Right lobe of liver (tissue), 4 donors: ENCODE results near the gene FOXI3.

Experiments
- CTCF ChIP-seq, 4 donors: fragments of 200-600 bp in 3 of 4; fragments of 450-650 bp in 1 of 4; IDR thresholded peaks; one replicate each; pipeline versions ENCODE4 v1.5.1 to v1.8.0; 2016 to 2022; ENCODE audit warnings: antibody characterized with exemption in 4 of 4, mild to moderate bottlenecking in 2 of 4
- POLR2A ChIP-seq: fragments of 450-650 bp; IDR thresholded peaks from one replicate; pipeline ENCODE4 v1.6.1; 2017; ENCODE audit warnings: antibody characterized with exemption, mild to moderate bottlenecking
- donor health status: DM: no; HTN: no; CAD: no.
- donor health status: DM: no; HTN: no; CAD: no.
- donor health status: DM: no; HTN: yes; CAD: no.

GRCh38 chr2:88429929-88430328 lies 22.6 kb downstream of the FOXI3 start:
- TF ChIP-seq CTCF (IDR thresholded peaks at IDR 0.05) (no peak), POLR2A (no peak)
